SK-N-SH (cell line): ENCODE data around the gene EXOC4. TPM values are rescaled to one million over a fixed set of nuclear protein-coding genes. Genes with fewer than 3 reads are reported as not detected.

Experiments
- CTCF ChIA-PET: fragments of 300-600, 350-600 bp; formaldehyde crosslinking; extraction: SDS; loops from one replicate; lab custom pipeline; 2021; lab: Yijun Ruan, JAX
- POLR2A ChIA-PET: fragments of 350-600 bp; sonication (Branson Sonifier 250); formaldehyde crosslinking; extraction: SDS; loops from one replicate; lab custom pipeline; 2020; ENCODE audit warnings: antibody characterized with exemption, inconsistent platforms; lab: Yijun Ruan, JAX
- DNase-seq: peaks from one replicate; pipeline ENCODE4 v3.0.0; 2012
- H2AFZ ChIP-seq: fragments of 200-600 bp; sonication (generic); 2 replicates; pipeline ENCODE4 v1.8.1; 2016; ENCODE audit warnings: antibody characterized with exemption, mild to moderate bottlenecking, low read depth
- H3F3A ChIP-seq: fragments of 200-600 bp; sonication (generic); replicated peaks from 2 replicates; pipeline ENCODE3; 2016; ENCODE audit warnings: antibody characterized with exemption, mild to moderate bottlenecking; ENCODE audit not compliant: insufficient read depth
- H3K27ac ChIP-seq, 2 experiments: fragments of 200-500 bp in 1 of 2; fragments of 200-600 bp in 1 of 2; sonication (Bioruptor generic) in 1 of 2; sonication (generic), shearing (Covaris generic) in 1 of 2; 2 replicates each; pipeline versions ENCODE4 v1.5.1 to v1.6.1; 2014 to 2016; ENCODE audit warnings: low read depth in 2 of 2, inconsistent platforms in 1 of 2, low read length in 1 of 2, mild to moderate bottlenecking in 1 of 2, mixed read lengths in 1 of 2
- H3K27me3 ChIP-seq: fragments of 200-600 bp; sonication (generic), shearing (Covaris generic); 2 replicates; pipeline ENCODE4 v1.6.1; 2016; ENCODE audit warnings: mixed run types; ENCODE audit not compliant: insufficient read depth
- H3K36me3 ChIP-seq, 2 experiments: fragments of 200-500 bp in 1 of 2; fragments of 200-600 bp in 1 of 2; sonication (Bioruptor generic) in 1 of 2; sonication (generic) in 1 of 2; replicated peaks in 1 of 2; 2 replicates each; pipeline versions ENCODE3 to v1.5.1; 2014 to 2016; ENCODE audit warnings: low read length in 1 of 2, mild to moderate bottlenecking in 1 of 2; ENCODE audit not compliant: insufficient read depth in 2 of 2, control insufficient read depth in 1 of 2
- H3K4me1 ChIP-seq, 2 experiments: fragments of 200-500 bp in 1 of 2; fragments of 200-600 bp in 1 of 2; sonication (Bioruptor generic) in 1 of 2; sonication (generic), shearing (Covaris generic) in 1 of 2; 2 replicates each; pipeline versions ENCODE4 v1.5.1 to v1.6.1; 2014 to 2016; ENCODE audit warnings: low read depth in 1 of 2, low read length in 1 of 2, mixed run types in 1 of 2; ENCODE audit not compliant: insufficient read depth in 2 of 2, control insufficient read depth in 1 of 2
- H3K4me2 ChIP-seq: fragments of 200-600 bp; sonication (generic), shearing (Covaris generic); 2 replicates; pipeline ENCODE4 v1.6.1; 2017; ENCODE audit warnings: mixed run types
- H3K4me3 ChIP-seq, 2 experiments: fragments of 200-500 bp in 1 of 2; fragments of 200-600 bp in 1 of 2; sonication (Bioruptor generic) in 1 of 2; sonication (generic), shearing (Covaris generic) in 1 of 2; 2 replicates each; pipeline versions ENCODE4 v1.5.1 to v1.8.1; 2014 to 2016; ENCODE audit warnings: low read depth in 2 of 2, inconsistent platforms in 1 of 2, low read length in 1 of 2, mild to moderate bottlenecking in 1 of 2, mixed read lengths in 1 of 2, moderate library complexity in 1 of 2
- H3K79me2 ChIP-seq: fragments of 200-600 bp; sonication (generic); 2 replicates; pipeline ENCODE4 v1.8.1; 2017; ENCODE audit warnings: mild to moderate bottlenecking; ENCODE audit not compliant: insufficient read depth
- H3K9ac ChIP-seq: fragments of 200-600 bp; sonication (generic); 2 replicates; pipeline ENCODE4 v1.6.1; 2017; ENCODE audit warnings: mixed run types
- H3K9me2 ChIP-seq: fragments of 200-600 bp; sonication (generic); 2 replicates; pipeline ENCODE4 v1.6.1; 2017; ENCODE audit warnings: mixed run types
- H3K9me3 ChIP-seq: fragments of 200-600 bp; sonication (generic); 2 replicates; pipeline ENCODE4 v1.6.1; 2017; ENCODE audit warnings: mixed run types, mild to moderate bottlenecking, moderate library complexity
- H4K20me1 ChIP-seq: fragments of 200-600 bp; sonication (generic); 2 replicates; pipeline ENCODE4 v1.6.1; 2017; ENCODE audit warnings: mild to moderate bottlenecking, mixed run types; ENCODE audit not compliant: insufficient read depth
- CHD2 ChIP-seq: fragments of 150-350 bp; IDR thresholded peaks from 2 replicates; pipeline ENCODE4 v1.6.1; 2018; ENCODE audit warnings: low read length; ENCODE audit not compliant: partially characterized antibody
- CTCF ChIP-seq: fragments of 200-600 bp; sonication (generic); IDR thresholded peaks from 2 replicates; pipeline ENCODE4 v1.6.1; 2017; ENCODE audit warnings: antibody characterized with exemption, mild to moderate bottlenecking, moderate library complexity
- EZH2phosphoT487 ChIP-seq: fragments of 200-600 bp; sonication (generic); IDR thresholded peaks from 2 replicates; pipeline ENCODE4 v1.6.1; 2017; ENCODE audit warnings: low read depth, mixed run types, mild to moderate bottlenecking, antibody characterized with exemption, moderate library complexity, borderline replicate concordance
- FOSL2 ChIP-seq: IDR thresholded peaks from 2 replicates; pipeline ENCODE4 v1.4.0; 2012; ENCODE audit warnings: low read depth, mild to moderate bottlenecking, moderate library complexity, borderline replicate concordance
- FOXJ3 ChIP-seq: sonication (generic); formaldehyde crosslinking; IDR thresholded peaks from 2 replicates; pipeline ENCODE4 v1.5.1; 2020; ENCODE audit warnings: mild to moderate bottlenecking, missing genetic modification reagents
- GABPA ChIP-seq: IDR thresholded peaks from 2 replicates; pipeline ENCODE4 v1.4.0; 2012; ENCODE audit warnings: low read depth, mild to moderate bottlenecking
- IRF3 ChIP-seq: fragments of 150-350 bp; IDR thresholded peaks from 2 replicates; pipeline ENCODE4 v1.6.1; 2016; ENCODE audit warnings: mild to moderate bottlenecking, low read depth, low read length
- JUND ChIP-seq: IDR thresholded peaks from 2 replicates; pipeline ENCODE4 v1.4.0; 2012
- MAX ChIP-seq: IDR thresholded peaks from 2 replicates; pipeline ENCODE4 v1.4.0; 2012; ENCODE audit warnings: low read depth
- MEF2A ChIP-seq: IDR thresholded peaks from 2 replicates; pipeline ENCODE4 v1.4.0; 2012; ENCODE audit warnings: low read depth, borderline replicate concordance
- MXI1 ChIP-seq: IDR thresholded peaks from 2 replicates; pipeline ENCODE4 v1.6.1; 2012; ENCODE audit warnings: mild to moderate bottlenecking, low read depth, low read length, improper control_type of control experiment
- NFIC ChIP-seq: IDR thresholded peaks from 2 replicates; pipeline ENCODE4 v1.4.0; 2012; ENCODE audit warnings: borderline replicate concordance
- NRF1 ChIP-seq: IDR thresholded peaks from 2 replicates; pipeline ENCODE4 v1.6.1; 2012; ENCODE audit warnings: low read depth, mild to moderate bottlenecking, low read length
- PBX3 ChIP-seq: IDR thresholded peaks from 2 replicates; pipeline ENCODE4; 2012
- POLR2AphosphoS5 ChIP-seq: IDR thresholded peaks from 2 replicates; pipeline ENCODE4 v1.6.1; 2012; ENCODE audit warnings: low read depth, low read length
- RAD21 ChIP-seq: IDR thresholded peaks from 2 replicates; pipeline ENCODE4 v1.6.1; 2012; ENCODE audit warnings: mild to moderate bottlenecking, low read length
- RCOR1 ChIP-seq: fragments of 150-350 bp; IDR thresholded peaks from 2 replicates; pipeline ENCODE4 v1.6.1; 2017; ENCODE audit warnings: antibody characterized with exemption, low read length
- RFX5 ChIP-seq: IDR thresholded peaks from 2 replicates; pipeline ENCODE4 v1.6.1; 2012; ENCODE audit warnings: mild to moderate bottlenecking, improper control_type of control experiment, low read length
- RXRA ChIP-seq: IDR thresholded peaks from 2 replicates; pipeline ENCODE4 v1.4.0; 2012; ENCODE audit warnings: low read depth, mild to moderate bottlenecking, borderline replicate concordance
- SIN3A ChIP-seq: IDR thresholded peaks from 2 replicates; pipeline ENCODE4 v1.6.1; 2012; ENCODE audit warnings: low read depth, mild to moderate bottlenecking, low read length, moderate library complexity, borderline replicate concordance
- TCF12 ChIP-seq: IDR thresholded peaks from 2 replicates; pipeline ENCODE4 v1.4.0; 2012
- TEAD4 ChIP-seq: IDR thresholded peaks from 2 replicates; pipeline ENCODE4 v1.4.0; 2012; ENCODE audit warnings: mild to moderate bottlenecking, borderline replicate concordance; ENCODE audit not compliant: insufficient read depth
- USF1 ChIP-seq: IDR thresholded peaks from 2 replicates; pipeline ENCODE4 v1.4.0; 2012; ENCODE audit warnings: low read depth, borderline replicate concordance
- USF2 ChIP-seq: fragments of 150-350 bp; IDR thresholded peaks from 2 replicates; pipeline ENCODE4 v1.6.1; 2017; ENCODE audit warnings: antibody characterized with exemption, low read length, low read depth, borderline replicate concordance
- YY1 ChIP-seq: IDR thresholded peaks from 2 replicates; pipeline ENCODE4 v1.4.0; 2012; ENCODE audit warnings: low read depth, mild to moderate bottlenecking
- ZBTB33 ChIP-seq: IDR thresholded peaks from 2 replicates; pipeline ENCODE4 v1.4.0; 2012; ENCODE audit warnings: low read depth, borderline replicate concordance
- WGBS: methylation state at CpG from one replicate; pipeline ENCODE4 v1.1.6; 2017; ENCODE audit warnings: low lambda C conversion rate; 5-methylcytosine and 5-hydroxymethylcytosine counted together
- polyA plus RNA-seq, 3 experiments: library from polyadenylated mRNA; depleted of rRNA; stranded (reverse); fragments of >200 nt; gene quantifications; 2 replicates each; pipeline ENCODE4 v1.2.3, GENCODE V29; 2012

EXOC4 gene
- polyA plus RNA-seq, 1 of the 3 experiments (the other 2 are of a cell fraction) = 37.3 TPM

- Histone ChIP-seq H3K9me2 (no peaks in the 10 kb centered on the region), H3K27ac (peak overlapping the region; percentile 76 to 84), H3K4me3 (no peak overlapping the region), H3K79me2 (no peaks in the 10 kb centered on the region), H3K36me3 (peaks cover 0 to 7% of the 10 kb centered on the region in 2 experiments), H3K4me1 (peaks cover 33% of the 10 kb centered on the region in 2 experiments; a peak in 3 of 4 replicates), H4K20me1 (no peaks in the 10 kb centered on the region), H3K9me3 (no peaks in the 10 kb centered on the region), H3F3A (peaks cover 47% of the 10 kb centered on the region), H3K4me2 (0 out of 2 replicates have a peak overlapping the region, but pooled peaks have one; percentile 26), H2AFZ (no peak overlapping the region), H3K27me3 (no peaks in the 10 kb centered on the region), H3K9ac (no peak overlapping the region)
- ChIA-PET POLR2A (interaction anchor here (1.5 kb wide), 1 partner anchor 24 kb away, joined by 4 read pairs; no protein-coding TSS in a partner anchor), CTCF (interaction anchor here (0.7 to 1.8 kb wide), 6 partner anchors 14 to 438 kb away, joined by 3 to 7 read pairs (median 3); no protein-coding TSS in a partner anchor)
- peak; percentile 74 for DNase-seq
- WGBS = 24% methylated on average over 4 of the region's 4 CpGs
- TF ChIP-seq IRF3 = no peak; the same call in 1 of the 2 replicates
- TF ChIP-seq CTCF = no peak
- peak; percentile 97 for TF ChIP-seq JUND
- TF ChIP-seq NFIC = peak; percentile 65
- TF ChIP-seq RXRA = peak; percentile 22; the same call in 1 of the 2 replicates
- peak; percentile 95 for TF ChIP-seq CHD2
- TF ChIP-seq MXI1 = peak; percentile 77
- TF ChIP-seq USF1 = no peak
- TF ChIP-seq RAD21 = peak; percentile 56
- peak; percentile 82; the same call in 1 of the 2 replicates for TF ChIP-seq TEAD4
- peak; percentile 100 for TF ChIP-seq RCOR1
- TF ChIP-seq TCF12 = peak; percentile 98
- no peak for TF ChIP-seq RFX5
- no peak for TF ChIP-seq USF2
- TF ChIP-seq PBX3 = peak; percentile 94
- TF ChIP-seq MAX = peak; percentile 69; the same call in 1 of the 2 replicates
- peak; percentile 85; the same call in 1 of the 2 replicates for TF ChIP-seq POLR2AphosphoS5
- no peak for TF ChIP-seq YY1
- TF ChIP-seq FOSL2 = peak; percentile 88
- TF ChIP-seq EZH2phosphoT487 = no peak
- TF ChIP-seq GABPA = 0 out of 2 replicates have a peak, but pooled peaks have one; percentile 17
- TF ChIP-seq SIN3A = peak; percentile 92
- 0 out of 2 replicates have a peak, but pooled peaks have one; percentile 65 for TF ChIP-seq MEF2A
- peak; percentile 84; the same call in 1 of the 2 replicates for TF ChIP-seq FOXJ3
- peak; percentile 53; the same call in 1 of the 2 replicates for TF ChIP-seq ZBTB33
- no peak for TF ChIP-seq NRF1
These were observed 450.7 kb downstream of the EXOC4 start for GRCh38 chr7:133703547-133703946.
